ENCODE data around the gene TOX4.

The TOX4 gene

GRCh38 chr14:21501568-21501967, 24.6 kb downstream of the TOX4 start:
- no peak for DNase-seq (ENCODE audit: low read depth in 1 of 2, low spot score in 1 of 2)

GRCh38 chr14:21503376-21503775, 26.4 kb downstream of the TOX4 start:
- no peak for DNase-seq (ENCODE audit: low read depth in 1 of 2, low spot score in 1 of 2)

- no peak for DNase-seq (ENCODE audit: low read depth in 1 of 2, low spot score in 1 of 2)
Observed at GRCh38 chr14:21505012-21505553, 28.1 kb downstream of the TOX4 start.

- DNase-seq (ENCODE audit: low read depth in 1 of 2, low spot score in 1 of 2) = no peak
Observed at GRCh38 chr14:21506557-21506956, 29.6 kb downstream of the TOX4 start.

GRCh38 chr14:21509432-21510143, 32.6 kb downstream of the TOX4 start:
- DNase-seq (ENCODE audit: low read depth in 1 of 2, low spot score in 1 of 2) = no peak

GRCh38 chr14:21510735-21511657, 34.0 kb downstream of the TOX4 start, which contains the start of gene METTL3:
TSS of gene METTL3 (minus strand) at chr14:21511340. CDS start at chr14:21511223, 117 bp downstream.
- DNase-seq (ENCODE audit: low read depth in 1 of 2, low spot score in 1 of 2) = peak; percentile 80 to 82

GRCh38 chr14:21514341-21514740, 37.3 kb downstream of the TOX4 start:
- no peak for DNase-seq (ENCODE audit: low read depth in 1 of 2, low spot score in 1 of 2)

GRCh38 chr14:21518725-21519124, 41.7 kb downstream of the TOX4 start:
- no peak for DNase-seq (ENCODE audit: low read depth in 1 of 2, low spot score in 1 of 2)

GRCh38 chr14:21520767-21521166, 43.8 kb downstream of the TOX4 start:
- DNase-seq (ENCODE audit: low read depth in 1 of 2, low spot score in 1 of 2) = no peak

- DNase-seq (ENCODE audit: low read depth in 1 of 2, low spot score in 1 of 2) = no peak
Observed at GRCh38 chr14:21521501-21521900, 44.5 kb downstream of the TOX4 start.

GRCh38 chr14:21523203-21523602, 46.2 kb downstream of the TOX4 start:
- DNase-seq (ENCODE audit: low read depth in 1 of 2, low spot score in 1 of 2) = no peak

GRCh38 chr14:21524575-21525490, 47.8 kb downstream of the TOX4 start:
- no peak for DNase-seq (ENCODE audit: low read depth in 1 of 2, low spot score in 1 of 2)

- no peak for DNase-seq (ENCODE audit: low read depth in 1 of 2, low spot score in 1 of 2)
Observed at GRCh38 chr14:21525571-21525961, 48.6 kb downstream of the TOX4 start.

- DNase-seq (ENCODE audit: low read depth in 1 of 2, low spot score in 1 of 2) = peak; percentile 27 to 53
Observed at GRCh38 chr14:21525962-21526671, 49.1 kb downstream of the TOX4 start, which contains the start of gene SALL2. TSS of gene SALL2 (minus strand) at chr14:21526346. CDS start at chr14:21526127, 219 bp downstream.

GRCh38 chr14:21526672-21527317, 49.8 kb downstream of the TOX4 start:
- DNase-seq (ENCODE audit: low read depth in 1 of 2, low spot score in 1 of 2) = no peak

- DNase-seq (ENCODE audit: low read depth in 1 of 2, low spot score in 1 of 2) = no peak
Observed at GRCh38 chr14:21527318-21527679, 50.3 kb downstream of the TOX4 start.

- DNase-seq (ENCODE audit: low read depth in 1 of 2, low spot score in 1 of 2) = no peak
Observed at GRCh38 chr14:21528381-21529348, 51.7 kb downstream of the TOX4 start.

- DNase-seq (ENCODE audit: low read depth in 1 of 2, low spot score in 1 of 2) = no peak
Observed at GRCh38 chr14:21529515-21529914, 52.5 kb downstream of the TOX4 start.

Data from stimulated activated CD4-positive, alpha-beta T cell treated with anti-CD3 and anti-CD28 coated beads, Interleukin-15, amount 100 ng/mL, for 1 hour (primary cell).